Heart left ventricle (tissue), 13 donors: Measurements from ENCODE around the gene SLC9A4.

Source experiments
- POLR2A ChIP-seq, 2 donors: fragments of 450-650 bp; IDR thresholded peaks; one replicate each; pipeline ENCODE4 v1.6.1; 2017; ENCODE audit warnings: antibody characterized with exemption in 2 of 2, mild to moderate bottlenecking in 2 of 2, moderate library complexity in 2 of 2
- TF ChIP-seq, protein P1 (sequence below), 12 donors: fragments of 200-600 bp; sonication (generic) in 4 of 12; IDR thresholded peaks; one replicate each; pipeline versions ENCODE4 v1.5.0 to v1.8.0; 2018 to 2022; ENCODE audit warnings: antibody characterized with exemption in 12 of 12, mild to moderate bottlenecking in 5 of 12
- donor health status: ischemic (EF 13 %, LVEDD 7.1; RV severe dilation, severe dysfunction).
- donor health status: DM: no; HTN: yes; CAD: no.
- donor health status: DM: no; HTN: no; CAD: no.
- donor health status: ischemic (EF 25% LVEDD 6.9; RV normal size, moderate dysfunction).
- donor health status: ischemic (EF 25% LVEDD 5.7; RV mildly dilated, moderate dysfunction).
- donor health status: ischemic (EF 35%, LVEDD 5.7; RV mildly dilated, moderate dysfunction).
- donor health status: nonischemic (EF 11% LVEDD 7.7; RV severe dilation, severe dysfunction).
- donor health status: DM: yes; HTN: yes; CAD: no.
- donor health status: PGD.
- donor health status: ischemic (EF 29% LVEDD 5.4; RV normal size, mild dysfunction).
- donor health status: nonischemic (EF 23%, LVEDD 6.1; RV moderate dilation, normal function).

DNA sequence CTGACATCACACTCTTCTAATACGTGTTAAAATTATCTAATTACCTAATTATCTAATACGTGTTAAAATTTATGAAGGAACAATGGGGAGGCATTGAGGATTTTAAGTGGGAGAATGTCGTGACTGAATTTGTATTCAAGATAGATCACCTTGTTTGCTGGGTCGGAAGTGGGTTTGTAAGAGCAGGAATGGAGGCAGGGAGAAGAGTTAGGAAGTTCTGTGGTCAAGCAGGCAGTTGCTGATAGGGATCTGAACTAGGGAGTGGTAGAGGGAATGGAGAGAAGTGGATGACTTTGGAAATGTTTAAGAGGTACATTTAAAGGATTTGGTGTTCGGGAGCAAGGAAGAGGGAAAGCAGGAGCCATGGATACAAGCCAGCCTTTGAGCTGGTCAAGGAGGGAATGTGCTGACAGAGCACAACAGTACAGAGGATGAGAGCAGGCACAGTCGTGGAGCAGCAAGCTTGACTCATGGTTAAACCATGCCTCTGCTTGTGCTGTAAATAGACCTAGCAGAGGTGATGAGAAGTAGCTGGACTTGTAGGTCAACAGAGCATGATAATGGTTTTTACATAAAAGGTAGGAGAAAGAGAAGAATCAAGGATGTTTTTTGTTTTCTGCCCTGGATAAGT lies 33.8 kb upstream of the SLC9A4 start:
- TF ChIP-seq, protein P1, sequence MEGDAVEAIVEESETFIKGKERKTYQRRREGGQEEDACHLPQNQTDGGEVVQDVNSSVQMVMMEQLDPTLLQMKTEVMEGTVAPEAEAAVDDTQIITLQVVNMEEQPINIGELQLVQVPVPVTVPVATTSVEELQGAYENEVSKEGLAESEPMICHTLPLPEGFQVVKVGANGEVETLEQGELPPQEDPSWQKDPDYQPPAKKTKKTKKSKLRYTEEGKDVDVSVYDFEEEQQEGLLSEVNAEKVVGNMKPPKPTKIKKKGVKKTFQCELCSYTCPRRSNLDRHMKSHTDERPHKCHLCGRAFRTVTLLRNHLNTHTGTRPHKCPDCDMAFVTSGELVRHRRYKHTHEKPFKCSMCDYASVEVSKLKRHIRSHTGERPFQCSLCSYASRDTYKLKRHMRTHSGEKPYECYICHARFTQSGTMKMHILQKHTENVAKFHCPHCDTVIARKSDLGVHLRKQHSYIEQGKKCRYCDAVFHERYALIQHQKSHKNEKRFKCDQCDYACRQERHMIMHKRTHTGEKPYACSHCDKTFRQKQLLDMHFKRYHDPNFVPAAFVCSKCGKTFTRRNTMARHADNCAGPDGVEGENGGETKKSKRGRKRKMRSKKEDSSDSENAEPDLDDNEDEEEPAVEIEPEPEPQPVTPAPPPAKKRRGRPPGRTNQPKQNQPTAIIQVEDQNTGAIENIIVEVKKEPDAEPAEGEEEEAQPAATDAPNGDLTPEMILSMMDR (IDR thresholded peaks at IDR 0.05) = no peak
- no peak for TF ChIP-seq POLR2A (IDR thresholded peaks at IDR 0.05)
